HCT116 (cell line): ENCODE measurements around the gene DUSP2. TPM values are rescaled to one million over a fixed set of nuclear protein-coding genes. Genes with fewer than 3 reads are reported as not detected.

Experiments used
- ATAC-seq: fragments of 200-7000 bp; cut with Tn5 transposase; 2 replicates; pipeline ENCODE4 v1.9.1; 2020; ENCODE audit warnings: mild to moderate bottlenecking, moderate library complexity
- BruUV-seq: library from RNA; stranded (reverse); fragments of 400-500 nt; replicated peaks from 2 replicates; lab custom pipeline; 2021; lab: Mats Ljungman, UMichigan
- CTCF ChIA-PET: fragments of 300-600 bp; sonication (Branson Sonifier 250); formaldehyde crosslinking; loops from one replicate; lab custom pipeline; 2021; ENCODE audit warnings: antibody characterized with exemption; lab: Charles Lee
- POLR2A ChIA-PET: fragments of 300-600, 350-600 bp; sonication (Branson Sonifier 250); formaldehyde crosslinking; loops from one replicate; lab custom pipeline; 2021; ENCODE audit warnings: antibody characterized with exemption; lab: Charles Lee
- RAD21 ChIA-PET, 2 experiments: fragments of 300-600 bp; sonication (Branson Sonifier 250); formaldehyde crosslinking; loops; one replicate each; lab custom pipeline; 2023; ENCODE audit warnings: low total read pairs in 2 of 2; ENCODE audit not compliant: uncharacterized antibody in 2 of 2, unreplicated experiment in 2 of 2, low non-redundant PET in 1 of 2; lab: Charles Lee
- DNase-seq: peaks from one replicate; pipeline ENCODE4 v3.0.0-alpha.2; 2010; ENCODE audit warnings: low read depth, low spot score
- H2AFZ ChIP-seq: fragments of 200-600 bp; shearing (Covaris generic), sonication (generic); 2 replicates; pipeline ENCODE4 v1.6.1; 2017; ENCODE audit warnings: low read depth, mixed run types, mixed read lengths, antibody characterized with exemption, low read length; ENCODE audit not compliant: poor library complexity, severe bottlenecking
- H3K27ac ChIP-seq: 2 replicates; pipeline ENCODE4 v1.5.1; 2012; ENCODE audit warnings: low read depth, low read length
- H3K27me3 ChIP-seq: fragments of 200-600 bp; sonication (generic); 2 replicates; pipeline ENCODE4 v1.6.1; 2016; ENCODE audit warnings: mixed run types, low read length, mixed read lengths; ENCODE audit not compliant: insufficient read depth
- H3K36me3 ChIP-seq, 2 experiments: fragments of 200-500 bp in 1 of 2; fragments of 200-600 bp in 1 of 2; sonication (Bioruptor generic) in 1 of 2; sonication (generic) in 1 of 2; 2 replicates each; pipeline versions ENCODE4 v1.5.1 to v1.6.1; 2014 to 2016; ENCODE audit warnings: low read length in 2 of 2, inconsistent platforms in 1 of 2, mixed read lengths in 1 of 2, mixed run types in 1 of 2; ENCODE audit not compliant: insufficient read depth in 2 of 2, control insufficient read depth in 1 of 2
- H3K4me1 ChIP-seq, 2 experiments: fragments of 200-600 bp in 1 of 2; sonication (generic) in 1 of 2; 2 replicates each; pipeline versions ENCODE4 v1.5.1 to v1.6.1; 2012 to 2017; ENCODE audit warnings: low read length in 2 of 2, inconsistent platforms in 1 of 2, mild to moderate bottlenecking in 1 of 2, mixed read lengths in 1 of 2, mixed run types in 1 of 2, moderate library complexity in 1 of 2; ENCODE audit not compliant: insufficient read depth in 2 of 2, control insufficient read depth in 1 of 2
- H3K4me2 ChIP-seq: fragments of 200-600 bp; sonication (generic); 2 replicates; pipeline ENCODE4 v1.6.1; 2017; ENCODE audit warnings: mixed run types, low read length, mixed read lengths
- H3K4me3 ChIP-seq, 2 experiments: fragments of 200-600 bp in 1 of 2; sonication (generic) in 1 of 2; replicated peaks in 1 of 2; 2 replicates each; pipeline ENCODE4 v1.5.1; 2011 to 2016; ENCODE audit warnings: low read length in 2 of 2, control low read depth in 1 of 2, low read depth in 1 of 2, mild to moderate bottlenecking in 1 of 2, mixed read lengths in 1 of 2, mixed run types in 1 of 2
- H3K79me2 ChIP-seq: fragments of 200-600 bp; sonication (generic); 2 replicates; pipeline ENCODE4 v1.6.1; 2017; ENCODE audit warnings: mild to moderate bottlenecking, mixed run types, low read length, moderate library complexity, mixed read lengths; ENCODE audit not compliant: insufficient read depth
- H3K9ac ChIP-seq: fragments of 200-600 bp; sonication (generic); 2 replicates; pipeline ENCODE4 v1.6.1; 2016; ENCODE audit warnings: low read length, mixed read lengths
- H3K9me2 ChIP-seq: fragments of 200-600 bp; sonication (generic), shearing (Covaris generic); 2 replicates; pipeline ENCODE4 v1.6.1; 2017; ENCODE audit warnings: mixed run types, mild to moderate bottlenecking, moderate library complexity; ENCODE audit not compliant: insufficient read depth
- H3K9me3 ChIP-seq, 2 experiments: fragments of 200-500 bp in 1 of 2; fragments of 200-600 bp in 1 of 2; sonication (Bioruptor generic) in 1 of 2; sonication (generic) in 1 of 2; 2 replicates each; pipeline ENCODE4 v1.6.1; 2014 to 2017; ENCODE audit warnings: low read length in 2 of 2, mixed read lengths in 2 of 2, inconsistent platforms in 1 of 2, low read depth in 1 of 2, mild to moderate bottlenecking in 1 of 2, mixed run types in 1 of 2, moderate library complexity in 1 of 2; ENCODE audit not compliant: control insufficient read depth in 1 of 2, insufficient read depth in 1 of 2
- H4K20me1 ChIP-seq: fragments of 200-600 bp; sonication (generic), shearing (Covaris generic); 2 replicates; pipeline ENCODE4 v1.6.1; 2017; ENCODE audit warnings: mixed run types, mild to moderate bottlenecking, moderate library complexity; ENCODE audit not compliant: insufficient read depth
- CTCF ChIP-seq, 3 experiments: fragments of 200-600 bp in 1 of 3; sonication (generic) in 1 of 3; IDR thresholded peaks in 2 of 3; conservative IDR thresholded peaks in 1 of 3; 2 replicates each; pipeline ENCODE4 v1.5.1; 2012 to 2017; ENCODE audit warnings: low read depth in 2 of 3, low read length in 2 of 3, antibody characterized with exemption in 1 of 3, borderline replicate concordance in 1 of 3, control low read depth in 1 of 3, mild to moderate bottlenecking in 1 of 3, mixed read lengths in 1 of 3, mixed run types in 1 of 3, moderate library complexity in 1 of 3; ENCODE audit not compliant: insufficient read depth in 1 of 3
- EZH2phosphoT487 ChIP-seq: fragments of 200-600 bp; IDR thresholded peaks from 2 replicates; pipeline ENCODE4 v1.6.1; 2018; ENCODE audit warnings: antibody characterized with exemption, borderline replicate concordance
- POLR2AphosphoS5 ChIP-seq: IDR thresholded peaks from 2 replicates; pipeline ENCODE4 v1.6.1; 2011; ENCODE audit warnings: mild to moderate bottlenecking, low read depth, low read length, moderate library complexity
- RAD21 ChIP-seq: IDR thresholded peaks from 2 replicates; pipeline ENCODE4 v1.6.1; 2012; ENCODE audit warnings: low read depth, mild to moderate bottlenecking
- YY1 ChIP-seq: IDR thresholded peaks from 2 replicates; pipeline ENCODE4 v1.6.1; 2011; ENCODE audit warnings: low read length, low read depth, moderate library complexity, mild to moderate bottlenecking; ENCODE audit not compliant: insufficient replicate concordance; ENCODE audit errors: extremely low read depth
- ZNF274 ChIP-seq: fragments of 200-500 bp; sonication (Bioruptor generic); IDR thresholded peaks from 2 replicates; pipeline ENCODE4 v1.6.1; 2014; ENCODE audit warnings: mild to moderate bottlenecking, low read depth, low read length, inconsistent platforms
- intact Hi-C: fragments of 100-400 bp; cut with micrococcal nuclease; formaldehyde crosslinking; loops from 2 replicates; pipeline ENCODE4 v1.10.0; 2022
- total RNA-seq: library from RNA; stranded (reverse); gene quantifications from one replicate; pipeline ENCODE4 v1.2.1, GENCODE V29; 2021; ENCODE audit not compliant: unreplicated experiment

The DUSP2 gene
- total RNA-seq, 1 experiment from 2014 or later = 24.5 TPM

- no peak overlapping the region for H3K4me2 ChIP-seq
- H3K9ac ChIP-seq = no peak overlapping the region
- no peaks in the 10 kb centered on the region for H3K9me2 ChIP-seq
- H3K79me2 ChIP-seq = no peaks in the 10 kb centered on the region
- no peaks in the 10 kb centered on the region for H3K36me3 ChIP-seq
- peak overlapping the region; percentile 70 for H2AFZ ChIP-seq
- H3K9me3 ChIP-seq = peaks cover 0 to 4% of the 10 kb centered on the region in 2 experiments; a peak in 1 of 4 replicates
- CTCF ChIA-PET = interaction anchor here (0.7 to 3.4 kb wide), 15 partner anchors 12 to 335 kb away, joined by 3 to 58 read pairs (median 5); partner anchors contain the start of genes ASTL and STARD7
- intact Hi-C loops = loop anchor here (1.0 to 2.0 kb wide), 2 partner anchors 36 to 182 kb away; partner anchors contain the start of gene ASTL
- H3K4me3 ChIP-seq = no peak overlapping the region
- H3K4me1 ChIP-seq = peaks cover 0 to 3% of the 10 kb centered on the region in 2 experiments; a peak in 1 of 4 replicates
- DNase-seq (peak; percentile 39), ATAC-seq (peak; percentile 99)
- BruUV-seq = no TSS peak
- H3K27ac ChIP-seq = no peak overlapping the region
- H4K20me1 ChIP-seq = no peaks in the 10 kb centered on the region
- no peaks in the 10 kb centered on the region for H3K27me3 ChIP-seq
- TF ChIP-seq RAD21 (peak; percentile 96), ZNF274 (no peak), YY1 (peak; percentile 16), CTCF (IDR thresholded peaks at IDR 0.05 in 2 of 3, conservative IDR thresholded peaks at IDR 0.05 in 1 of 3; ENCODE audit: borderline replicate concordance in 1 of 3, insufficient read depth in 1 of 3, low read depth in 2 of 3, low read length in 2 of 3) (peak; percentile 94 to 97 (median 96)), POLR2AphosphoS5 (no peak), EZH2phosphoT487 (no peak)
- RAD21 ChIA-PET = interaction anchor here (0.9 to 2.2 kb wide), 9 partner anchors 30 to 182 kb away, joined by 3 to 16 read pairs (median 5); partner anchors contain the start of genes ASTL (in 2 of the 2) and ANKRD36C (in 1 of the 2)
- POLR2A ChIA-PET = interaction anchor here (1.2 kb wide), 1 partner anchor 34 kb away, joined by 5 read pairs; the partner anchor contains the start of gene STARD7
Observed at GRCh38 chr2:96174251-96175144, 29.3 kb upstream of the DUSP2 start.
